ENCODE data around the gene PLSCR4. TPM values are rescaled to one million over a fixed set of nuclear protein-coding genes. Genes with fewer than 3 reads are reported as not detected.
"Not testable (repeated sequence)": the region's sequence is repeated elsewhere in the genome, so short reads cannot be mapped to it uniquely, and the experiment has no call there.

PLSCR4 gene
- total RNA-seq, 1 donor from 2014 or later: 1.0 TPM

DNA sequence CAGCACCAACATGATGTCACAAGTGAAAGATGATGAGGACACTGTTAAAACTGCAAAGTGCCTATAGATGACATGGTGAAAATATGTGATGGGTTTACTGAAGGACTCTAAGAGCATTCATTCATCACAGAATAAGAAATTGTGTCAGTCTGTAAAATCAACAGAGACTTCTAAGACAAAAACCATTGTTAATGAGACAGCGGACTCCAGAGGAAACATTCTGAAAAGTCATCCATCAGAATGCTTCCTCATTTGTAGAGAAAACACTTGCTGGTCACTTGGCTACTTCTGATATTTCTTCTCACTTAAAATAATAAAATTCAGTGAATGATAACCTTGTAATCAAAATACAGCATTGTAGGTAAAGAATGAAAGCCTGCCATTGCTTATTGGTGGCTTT lies 7.3 kb downstream of the PLSCR4 start:
- H3K4me3 Mint-ChIP-seq: no peak overlapping the region
- H3K36me3 Mint-ChIP-seq (ENCODE audit: low read depth): peaks cover 3% of the 10 kb centered on the region
- no peak for DNase-seq (ENCODE audit: low read depth, low spot score)
- no peaks in the 10 kb centered on the region for H3K4me1 Mint-ChIP-seq
- H3K27me3 Mint-ChIP-seq (ENCODE audit: low read depth): no peaks in the 10 kb centered on the region
- peaks cover 8% of the 10 kb centered on the region for H3K9me3 Mint-ChIP-seq
- no peak overlapping the region for H3K27ac Mint-ChIP-seq (ENCODE audit: unreplicated experiment)
- TF ChIP-seq, protein P1, sequence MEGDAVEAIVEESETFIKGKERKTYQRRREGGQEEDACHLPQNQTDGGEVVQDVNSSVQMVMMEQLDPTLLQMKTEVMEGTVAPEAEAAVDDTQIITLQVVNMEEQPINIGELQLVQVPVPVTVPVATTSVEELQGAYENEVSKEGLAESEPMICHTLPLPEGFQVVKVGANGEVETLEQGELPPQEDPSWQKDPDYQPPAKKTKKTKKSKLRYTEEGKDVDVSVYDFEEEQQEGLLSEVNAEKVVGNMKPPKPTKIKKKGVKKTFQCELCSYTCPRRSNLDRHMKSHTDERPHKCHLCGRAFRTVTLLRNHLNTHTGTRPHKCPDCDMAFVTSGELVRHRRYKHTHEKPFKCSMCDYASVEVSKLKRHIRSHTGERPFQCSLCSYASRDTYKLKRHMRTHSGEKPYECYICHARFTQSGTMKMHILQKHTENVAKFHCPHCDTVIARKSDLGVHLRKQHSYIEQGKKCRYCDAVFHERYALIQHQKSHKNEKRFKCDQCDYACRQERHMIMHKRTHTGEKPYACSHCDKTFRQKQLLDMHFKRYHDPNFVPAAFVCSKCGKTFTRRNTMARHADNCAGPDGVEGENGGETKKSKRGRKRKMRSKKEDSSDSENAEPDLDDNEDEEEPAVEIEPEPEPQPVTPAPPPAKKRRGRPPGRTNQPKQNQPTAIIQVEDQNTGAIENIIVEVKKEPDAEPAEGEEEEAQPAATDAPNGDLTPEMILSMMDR (conservative IDR thresholded peaks at IDR 0.05): no peak

GRCh38 chr3:146241523-146242240 lies 9.2 kb downstream of the PLSCR4 start:
- H3K36me3 Mint-ChIP-seq (ENCODE audit: low read depth): peaks cover 5% of the 10 kb centered on the region
- TF ChIP-seq, protein P1 (conservative IDR thresholded peaks at IDR 0.05): no peak

GRCh38 chr3:146233487-146233886 lies 17.4 kb downstream of the PLSCR4 start:
- no peak overlapping the region for H3K27ac Mint-ChIP-seq (ENCODE audit: unreplicated experiment)
- no peak overlapping the region for H3K4me3 Mint-ChIP-seq
- peaks cover 16% of the 10 kb centered on the region for H3K36me3 Mint-ChIP-seq (ENCODE audit: low read depth)
- no peak for DNase-seq (ENCODE audit: low read depth, low spot score)
- TF ChIP-seq, protein P1 (conservative IDR thresholded peaks at IDR 0.05): no peak
- peaks cover 17% of the 10 kb centered on the region for H3K9me3 Mint-ChIP-seq
- no peaks in the 10 kb centered on the region for H3K27me3 Mint-ChIP-seq (ENCODE audit: low read depth)
- H3K4me1 Mint-ChIP-seq: no peaks in the 10 kb centered on the region

More at GRCh38 chr3:146241523-146242240, 9.2 kb downstream of the PLSCR4 start:
- DNase-seq (ENCODE audit: low read depth, low spot score): no peak
- Mint-ChIP-seq H3K4me1 (no peaks in the 10 kb centered on the region), H3K27ac (ENCODE audit: unreplicated experiment) (no peak overlapping the region), H3K27me3 (ENCODE audit: low read depth) (no peaks in the 10 kb centered on the region), H3K4me3 (no peak overlapping the region), H3K9me3 (peaks cover 12% of the 10 kb centered on the region)

DNA sequence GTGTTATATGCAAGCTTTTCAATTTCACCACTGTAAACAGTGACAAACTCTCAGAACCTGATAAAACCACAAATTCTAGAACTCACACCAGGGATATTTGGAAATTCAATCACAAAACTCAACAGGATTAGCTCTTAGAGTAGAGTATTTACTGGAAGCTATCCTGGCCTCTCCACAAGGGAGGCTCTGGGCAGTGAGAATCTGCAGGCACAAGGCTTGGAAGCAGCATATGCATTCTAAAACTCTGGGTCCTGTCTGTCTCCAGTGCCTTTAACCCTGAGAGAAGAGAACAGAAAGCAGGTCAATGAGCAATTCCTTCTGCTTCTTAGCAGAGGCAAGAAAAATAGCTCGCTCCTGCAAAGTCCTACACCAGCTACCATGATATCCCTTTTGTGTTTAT lies 23.4 kb downstream of the PLSCR4 start:
- no peak overlapping the region for H3K4me3 Mint-ChIP-seq
- peaks cover 1% of the 10 kb centered on the region for H3K4me1 Mint-ChIP-seq
- no peaks in the 10 kb centered on the region for H3K27me3 Mint-ChIP-seq (ENCODE audit: low read depth)
- H3K27ac Mint-ChIP-seq (ENCODE audit: unreplicated experiment): peak overlapping the region; percentile 8
- TF ChIP-seq, protein P1 (conservative IDR thresholded peaks at IDR 0.05): no peak
- H3K9me3 Mint-ChIP-seq: peaks cover 3% of the 10 kb centered on the region
- DNase-seq (ENCODE audit: low read depth, low spot score): no peak
- no peaks in the 10 kb centered on the region for H3K36me3 Mint-ChIP-seq (ENCODE audit: low read depth)

DNA sequence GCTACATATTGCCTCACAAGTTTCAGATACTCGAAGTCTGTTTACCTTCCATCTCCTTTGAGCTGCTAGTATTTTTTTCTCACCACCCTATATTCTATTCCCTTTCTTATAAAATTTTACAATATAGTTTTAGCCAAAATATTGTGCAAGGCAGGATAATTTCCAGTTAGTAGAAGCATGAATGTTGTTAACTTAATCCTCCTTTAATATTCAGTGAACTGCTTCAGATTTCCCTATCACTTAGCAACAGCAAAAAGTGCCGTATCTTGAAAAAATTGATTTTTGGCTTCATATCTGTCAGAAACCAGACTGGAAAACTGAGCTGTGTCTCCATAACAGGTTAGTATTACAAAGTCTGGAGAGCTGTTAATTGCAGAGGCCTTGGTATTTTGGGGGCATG lies 24.0 kb downstream of the PLSCR4 start:
- Mint-ChIP-seq H3K9me3 (peaks cover 3% of the 10 kb centered on the region), H3K27me3 (ENCODE audit: low read depth) (no peaks in the 10 kb centered on the region), H3K4me3 (no peak overlapping the region), H3K27ac (ENCODE audit: unreplicated experiment) (no peak overlapping the region), H3K36me3 (ENCODE audit: low read depth) (no peaks in the 10 kb centered on the region), H3K4me1 (peaks cover 5% of the 10 kb centered on the region)
- TF ChIP-seq, protein P1 (conservative IDR thresholded peaks at IDR 0.05): no peak
- DNase-seq (ENCODE audit: low read depth, low spot score): no peak

DNA sequence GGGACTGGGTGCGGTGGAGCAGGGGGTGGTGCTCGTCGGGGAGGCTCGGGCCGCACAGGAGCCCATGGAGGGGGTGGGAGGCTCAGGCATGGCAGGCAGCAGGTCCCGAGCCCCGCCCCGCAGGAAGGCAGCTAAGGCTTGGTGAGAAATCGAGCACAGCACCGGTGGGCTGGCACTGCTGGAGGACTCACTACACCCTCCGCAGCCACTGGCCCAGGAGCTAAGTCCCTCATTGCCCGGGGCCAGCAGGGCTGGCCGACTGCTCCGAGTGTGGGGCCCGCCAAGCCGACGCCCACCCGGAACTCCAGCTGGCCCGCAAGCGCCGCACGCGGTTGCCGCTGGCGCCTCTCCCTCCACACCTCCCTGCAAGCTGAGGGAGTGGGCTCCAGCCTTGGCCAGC lies 25.4 kb downstream of the PLSCR4 start:
- H3K4me3 Mint-ChIP-seq; H3K9me3 Mint-ChIP-seq; H3K4me1 Mint-ChIP-seq; H3K27ac Mint-ChIP-seq (ENCODE audit: unreplicated experiment); H3K36me3 Mint-ChIP-seq (ENCODE audit: low read depth); DNase-seq (ENCODE audit: low read depth, low spot score); H3K27me3 Mint-ChIP-seq (ENCODE audit: low read depth): not testable (repeated sequence)

Data from neural crest cell (in vitro differentiated cells).